Epithelial cell of esophagus (primary cell): Measurements from ENCODE around the gene GFI1.

Experiments
- DNase-seq: peaks from one replicate; pipeline ENCODE4 v3.0.0; 2010; ENCODE audit warnings: low read depth
- H3K4me3 ChIP-seq: 2 replicates; pipeline ENCODE4 v1.5.1; 2011; ENCODE audit warnings: mild to moderate bottlenecking, low read length, control low read depth
- TF ChIP-seq, protein P1 (sequence below): IDR thresholded peaks from 2 replicates; pipeline ENCODE4 v1.5.1; 2011; ENCODE audit warnings: low read depth, mild to moderate bottlenecking, low read length, control low read depth, inconsistent platforms; ENCODE audit not compliant: insufficient read depth; ENCODE audit errors: missing control alignments

GFI1 gene

DNA sequence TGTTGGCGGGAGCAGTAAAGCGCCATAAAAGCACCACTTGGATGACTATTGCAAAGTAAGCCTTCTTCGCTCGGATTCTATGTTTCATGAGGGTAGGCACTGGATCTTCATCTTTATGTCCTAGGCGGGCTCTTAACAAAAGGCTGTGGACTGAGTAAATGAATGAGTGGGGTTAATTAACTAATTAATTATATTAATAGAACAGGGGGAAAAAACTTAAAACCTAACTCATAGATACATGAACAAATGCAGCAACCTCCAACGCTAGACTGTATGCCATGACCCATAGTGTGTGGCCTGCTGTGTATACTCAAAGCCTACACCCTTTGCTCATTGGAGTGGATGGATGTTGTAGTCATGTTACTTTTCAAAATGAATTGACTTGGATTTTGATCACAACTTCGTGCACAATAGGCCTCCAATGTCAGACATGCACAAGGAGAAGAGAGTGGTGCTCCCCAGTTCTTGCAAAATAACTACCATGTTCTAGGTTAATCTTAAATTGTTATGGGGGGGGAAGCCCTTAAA, 417 bp upstream of the GFI1 start:
- no peak overlapping the region for H3K4me3 ChIP-seq
- TF ChIP-seq, protein P1, sequence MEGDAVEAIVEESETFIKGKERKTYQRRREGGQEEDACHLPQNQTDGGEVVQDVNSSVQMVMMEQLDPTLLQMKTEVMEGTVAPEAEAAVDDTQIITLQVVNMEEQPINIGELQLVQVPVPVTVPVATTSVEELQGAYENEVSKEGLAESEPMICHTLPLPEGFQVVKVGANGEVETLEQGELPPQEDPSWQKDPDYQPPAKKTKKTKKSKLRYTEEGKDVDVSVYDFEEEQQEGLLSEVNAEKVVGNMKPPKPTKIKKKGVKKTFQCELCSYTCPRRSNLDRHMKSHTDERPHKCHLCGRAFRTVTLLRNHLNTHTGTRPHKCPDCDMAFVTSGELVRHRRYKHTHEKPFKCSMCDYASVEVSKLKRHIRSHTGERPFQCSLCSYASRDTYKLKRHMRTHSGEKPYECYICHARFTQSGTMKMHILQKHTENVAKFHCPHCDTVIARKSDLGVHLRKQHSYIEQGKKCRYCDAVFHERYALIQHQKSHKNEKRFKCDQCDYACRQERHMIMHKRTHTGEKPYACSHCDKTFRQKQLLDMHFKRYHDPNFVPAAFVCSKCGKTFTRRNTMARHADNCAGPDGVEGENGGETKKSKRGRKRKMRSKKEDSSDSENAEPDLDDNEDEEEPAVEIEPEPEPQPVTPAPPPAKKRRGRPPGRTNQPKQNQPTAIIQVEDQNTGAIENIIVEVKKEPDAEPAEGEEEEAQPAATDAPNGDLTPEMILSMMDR, result no peak

DNA sequence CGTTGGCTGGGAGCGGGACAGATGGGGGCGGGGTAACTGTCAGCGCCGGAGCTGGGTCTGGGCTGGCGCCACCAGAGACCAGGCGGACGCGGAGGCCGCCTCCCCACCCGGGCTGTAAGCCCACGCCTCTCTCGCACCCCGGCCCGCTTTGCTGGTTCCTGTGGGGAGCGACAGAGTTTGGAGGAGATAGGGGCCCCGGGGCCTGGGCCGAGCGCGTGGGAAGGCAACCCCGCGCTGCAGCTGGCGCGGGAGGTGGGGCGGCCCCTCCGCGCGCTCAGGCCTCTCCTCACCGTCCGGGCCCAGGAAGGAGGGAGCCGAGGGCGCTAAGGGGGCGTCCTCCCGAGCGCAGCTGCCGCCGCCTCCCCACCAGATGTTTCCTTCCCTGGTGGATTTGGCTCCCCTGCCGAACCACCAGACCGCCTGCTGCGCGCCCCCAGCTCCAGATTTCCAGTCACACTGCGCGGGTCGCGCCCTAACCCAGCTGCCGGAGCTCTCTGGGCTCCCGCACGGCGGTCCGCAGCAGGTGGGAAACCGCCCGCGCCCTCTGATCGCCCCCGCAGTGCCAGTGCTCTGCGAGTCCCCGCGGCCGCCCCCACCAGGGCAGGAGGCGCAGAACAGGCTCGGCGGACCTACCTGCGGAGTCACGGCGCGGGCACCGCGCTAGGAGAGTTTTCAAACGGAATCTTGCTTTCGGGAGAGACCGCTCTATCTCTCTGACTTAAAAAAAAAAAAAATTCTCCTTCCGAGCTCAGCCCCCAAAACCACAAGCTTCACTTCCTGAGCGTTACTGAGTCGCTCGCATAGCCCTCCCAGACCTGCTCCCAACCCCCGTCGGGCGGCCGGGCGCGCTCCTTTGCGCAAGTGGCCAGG, 1.1 kb downstream of the GFI1 start:
- H3K4me3 ChIP-seq, result peak overlapping the region; percentile 16
- peak; percentile 60 for DNase-seq
- TF ChIP-seq, protein P1, result peak; percentile 33

More for the DNA sequence above, 417 bp upstream of the GFI1 start:
- DNase-seq, result no peak

- TF ChIP-seq, protein P1, result no peak
- peak overlapping the region; percentile 11 for H3K4me3 ChIP-seq
- DNase-seq, result no peak
Measured at GRCh38 chr1:92484472-92485380, 2.0 kb downstream of the GFI1 start.

DNA sequence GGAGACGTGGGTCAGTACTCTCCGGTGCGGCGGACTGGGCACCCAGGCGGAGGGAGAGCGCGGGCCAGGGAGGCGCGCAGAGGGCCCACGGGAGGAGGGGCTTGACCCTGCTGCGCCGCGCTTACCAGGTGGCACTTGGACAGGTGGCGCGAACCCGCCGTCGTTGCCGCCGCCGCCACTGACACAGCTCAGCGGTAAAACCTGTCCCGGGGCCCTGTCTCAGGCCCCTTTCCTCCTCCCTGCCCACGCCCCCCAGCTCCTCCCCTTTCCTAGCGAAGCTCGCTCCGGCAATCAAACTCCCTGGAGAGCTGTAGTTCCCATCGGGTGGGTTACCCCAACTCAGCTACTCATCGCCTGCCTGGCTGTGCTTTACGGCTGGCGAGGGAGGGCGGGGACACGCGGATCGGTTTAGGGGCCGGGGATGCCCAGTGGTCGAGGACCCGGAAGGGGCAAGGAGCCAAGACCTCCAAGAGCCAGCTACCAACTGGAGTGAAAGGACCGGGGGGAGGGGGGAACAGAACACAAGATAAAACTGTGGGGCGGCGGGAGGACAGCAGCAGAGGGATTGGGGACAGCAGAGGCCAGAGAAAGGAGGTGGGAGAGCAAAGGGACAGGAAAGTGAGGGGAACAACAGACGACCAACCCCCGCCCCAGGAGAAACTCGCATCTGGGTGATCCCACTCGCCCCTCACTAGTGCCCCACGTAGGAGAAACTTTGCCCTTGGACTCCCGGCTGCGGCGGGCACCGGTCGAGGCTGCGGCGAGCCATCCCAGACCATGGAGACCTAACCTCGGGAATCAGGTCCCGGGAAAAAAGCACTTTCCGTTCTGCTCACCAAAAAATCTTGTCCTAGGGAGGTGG, 2.9 kb downstream of the GFI1 start:
- TF ChIP-seq, protein P1, result no peak
- no peak overlapping the region for H3K4me3 ChIP-seq
- DNase-seq, result no peak

DNA sequence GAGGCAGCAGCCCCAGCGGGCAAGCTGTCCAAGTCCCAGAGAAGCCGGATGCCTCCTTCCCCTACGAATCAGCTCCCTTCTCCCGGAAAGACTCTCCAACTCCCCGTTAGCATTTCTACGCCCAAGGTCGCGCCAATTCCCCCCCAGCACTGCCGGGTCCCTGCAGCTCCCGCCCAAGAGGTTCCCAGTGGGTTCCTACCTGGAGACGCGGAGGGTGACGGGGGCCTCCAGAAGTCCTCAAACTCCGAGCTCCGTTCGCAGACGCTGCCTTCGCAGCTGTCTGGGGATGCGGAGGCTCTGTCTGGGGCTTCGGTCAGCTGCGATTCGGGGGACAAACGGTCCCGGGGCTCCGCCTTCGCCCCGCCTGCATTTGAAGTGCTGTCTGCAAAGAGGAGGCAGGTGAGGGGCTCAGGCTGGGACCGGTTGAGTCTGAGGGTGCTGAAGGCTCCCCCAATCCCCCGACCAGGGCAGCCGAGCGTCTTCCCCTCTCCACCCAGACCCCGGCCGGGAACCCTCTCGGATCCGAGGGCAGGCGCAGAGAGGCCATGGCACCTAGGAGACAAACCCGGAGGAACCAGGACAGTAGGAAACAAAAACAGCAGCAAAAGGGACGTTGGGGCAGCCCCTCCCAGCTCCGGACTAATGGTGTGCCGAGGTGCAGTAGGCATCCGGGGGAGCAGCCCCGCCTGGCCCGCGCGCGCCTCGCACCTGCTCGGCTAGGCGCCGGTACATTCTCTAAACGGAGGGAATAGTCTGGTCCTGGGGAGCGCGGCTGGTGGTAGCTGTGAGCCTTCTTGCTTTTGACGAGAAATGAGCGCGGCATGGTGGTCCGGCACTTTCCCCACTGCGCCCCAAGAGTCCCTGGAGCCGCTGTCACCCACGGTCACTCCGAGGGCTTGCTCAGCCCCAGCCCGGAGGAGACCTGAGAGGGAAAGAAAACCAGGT, 3.8 kb downstream of the GFI1 start:
- H3K4me3 ChIP-seq, result no peak overlapping the region
- no peak for DNase-seq
- TF ChIP-seq, protein P1, result no peak
